ENCODE results near the gene MPZ.

MPZ gene

GRCh38 chr1:161267321-161267720, 42.4 kb downstream of the MPZ start:
- Histone ChIP-seq H3K4me1 (ENCODE audit: control insufficient read depth in 5 of 5, insufficient read depth in 5 of 5, low read length in 5 of 5) (no peaks in the 10 kb centered on the region), H3K4me3 (ENCODE audit: low read depth in 1 of 5, low read length in 5 of 5) (no peak overlapping the region), H3K27me3 (ENCODE audit: control insufficient read depth in 5 of 5, insufficient read depth in 4 of 5, low read length in 5 of 5) (peaks cover 0 to 6% (median 4%) of the 10 kb centered on the region in 5 donors), H3K9ac (ENCODE audit: low read length in 5 of 5) (no peak overlapping the region), H3K9me3 (ENCODE audit: control insufficient read depth in 5 of 5, low read length in 5 of 5) (no peaks in the 10 kb centered on the region), H3K36me3 (ENCODE audit: control insufficient read depth in 5 of 5, insufficient read depth in 5 of 5, low read length in 5 of 5) (no peaks in the 10 kb centered on the region), H3K27ac (ENCODE audit: low read depth, low read length) (no peak overlapping the region)

- Histone ChIP-seq H3K27me3 (ENCODE audit: control insufficient read depth in 5 of 5, insufficient read depth in 4 of 5, low read length in 5 of 5) (peaks cover 0 to 7% (median 4%) of the 10 kb centered on the region in 5 donors), H3K36me3 (ENCODE audit: control insufficient read depth in 5 of 5, insufficient read depth in 5 of 5, low read length in 5 of 5) (no peaks in the 10 kb centered on the region), H3K27ac (ENCODE audit: low read depth, low read length) (no peak overlapping the region), H3K9me3 (ENCODE audit: control insufficient read depth in 5 of 5, low read length in 5 of 5) (no peaks in the 10 kb centered on the region), H3K4me1 (ENCODE audit: control insufficient read depth in 5 of 5, insufficient read depth in 5 of 5, low read length in 5 of 5) (peaks cover 0 to under 1% (median 0%) of the 10 kb centered on the region in 5 donors), H3K4me3 (ENCODE audit: low read depth in 1 of 5, low read length in 5 of 5) (no peak overlapping the region), H3K9ac (ENCODE audit: low read length in 5 of 5) (no peak overlapping the region)
Measured at GRCh38 chr1:161266836-161267235, 42.9 kb downstream of the MPZ start.

- Histone ChIP-seq H3K27me3 (ENCODE audit: control insufficient read depth in 5 of 5, insufficient read depth in 4 of 5, low read length in 5 of 5) (peaks cover 0 to 13% (median 4%) of the 10 kb centered on the region in 5 donors), H3K36me3 (ENCODE audit: control insufficient read depth in 5 of 5, insufficient read depth in 5 of 5, low read length in 5 of 5) (no peaks in the 10 kb centered on the region), H3K4me1 (ENCODE audit: control insufficient read depth in 5 of 5, insufficient read depth in 5 of 5, low read length in 5 of 5) (peaks cover 0 to 7% (median 4%) of the 10 kb centered on the region in 5 donors), H3K27ac (ENCODE audit: low read depth, low read length) (no peak overlapping the region), H3K9me3 (ENCODE audit: control insufficient read depth in 5 of 5, low read length in 5 of 5) (no peaks in the 10 kb centered on the region), H3K4me3 (ENCODE audit: low read depth in 1 of 5, low read length in 5 of 5) (no peak overlapping the region), H3K9ac (ENCODE audit: low read length in 5 of 5) (no peak overlapping the region)
Measured at GRCh38 chr1:161266202-161266601, 43.6 kb downstream of the MPZ start.

GRCh38 chr1:161265305-161265704, 44.5 kb downstream of the MPZ start:
- no peaks in the 10 kb centered on the region for H3K36me3 ChIP-seq (ENCODE audit: control insufficient read depth in 5 of 5, insufficient read depth in 5 of 5, low read length in 5 of 5)
- no peak overlapping the region for H3K27ac ChIP-seq (ENCODE audit: low read depth, low read length)
- H3K4me3 ChIP-seq (ENCODE audit: low read depth in 1 of 5, low read length in 5 of 5) = no peak overlapping the region
- no peak overlapping the region for H3K9ac ChIP-seq (ENCODE audit: low read length in 5 of 5)
- H3K27me3 ChIP-seq (ENCODE audit: control insufficient read depth in 5 of 5, insufficient read depth in 4 of 5, low read length in 5 of 5) = peaks cover 0 to 21% (median 4%) of the 10 kb centered on the region in 5 donors
- H3K9me3 ChIP-seq (ENCODE audit: control insufficient read depth in 5 of 5, low read length in 5 of 5) = no peaks in the 10 kb centered on the region
- peaks cover 0 to 15% (median 12%) of the 10 kb centered on the region in 5 donors for H3K4me1 ChIP-seq (ENCODE audit: control insufficient read depth in 5 of 5, insufficient read depth in 5 of 5, low read length in 5 of 5)

- H3K9me3 ChIP-seq (ENCODE audit: control insufficient read depth in 5 of 5, low read length in 5 of 5) = peaks cover 3 to 13% (median 12%) of the 10 kb centered on the region in 5 donors
- no peak overlapping the region for H3K4me3 ChIP-seq (ENCODE audit: low read depth in 1 of 5, low read length in 5 of 5)
- H3K9ac ChIP-seq (ENCODE audit: low read length in 5 of 5) = no peak overlapping the region
- no peaks in the 10 kb centered on the region for H3K36me3 ChIP-seq (ENCODE audit: control insufficient read depth in 5 of 5, insufficient read depth in 5 of 5, low read length in 5 of 5)
- H3K27ac ChIP-seq (ENCODE audit: low read depth, low read length) = no peak overlapping the region
- peaks cover 0 to 29% (median 24%) of the 10 kb centered on the region in 5 donors for H3K4me1 ChIP-seq (ENCODE audit: control insufficient read depth in 5 of 5, insufficient read depth in 5 of 5, low read length in 5 of 5)
- peaks cover 13 to 42% (median 23%) of the 10 kb centered on the region in 5 donors for H3K27me3 ChIP-seq (ENCODE audit: control insufficient read depth in 5 of 5, insufficient read depth in 4 of 5, low read length in 5 of 5)
Measured at GRCh38 chr1:161261261-161262235, 48.2 kb downstream of the MPZ start.

- Histone ChIP-seq H3K9me3 (ENCODE audit: control insufficient read depth in 5 of 5, low read length in 5 of 5) (peaks cover 3 to 14% (median 13%) of the 10 kb centered on the region in 5 donors), H3K4me3 (ENCODE audit: low read depth in 1 of 5, low read length in 5 of 5) (no peak overlapping the region)
Measured at GRCh38 chr1:161260376-161261260, 49.1 kb downstream of the MPZ start.

GRCh38 chr1:161259765-161260164, 50.0 kb downstream of the MPZ start:
- Histone ChIP-seq H3K27me3 (ENCODE audit: control insufficient read depth in 5 of 5, insufficient read depth in 4 of 5, low read length in 5 of 5) (peaks cover 13 to 36% (median 20%) of the 10 kb centered on the region in 5 donors), H3K4me3 (ENCODE audit: low read depth in 1 of 5, low read length in 5 of 5) (no peak overlapping the region), H3K9ac (ENCODE audit: low read length in 5 of 5) (no peak overlapping the region), H3K9me3 (ENCODE audit: control insufficient read depth in 5 of 5, low read length in 5 of 5) (peaks cover 3 to 14% (median 13%) of the 10 kb centered on the region in 5 donors), H3K4me1 (ENCODE audit: control insufficient read depth in 5 of 5, insufficient read depth in 5 of 5, low read length in 5 of 5) (peaks cover 0 to 37% (median 28%) of the 10 kb centered on the region in 5 donors), H3K36me3 (ENCODE audit: control insufficient read depth in 5 of 5, insufficient read depth in 5 of 5, low read length in 5 of 5) (no peaks in the 10 kb centered on the region), H3K27ac (ENCODE audit: low read depth, low read length) (no peak overlapping the region)

More at GRCh38 chr1:161260376-161261260, 49.1 kb downstream of the MPZ start:
- Histone ChIP-seq H3K9ac (ENCODE audit: low read length in 5 of 5) (no peak overlapping the region), H3K27ac (ENCODE audit: low read depth, low read length) (no peak overlapping the region), H3K36me3 (ENCODE audit: control insufficient read depth in 5 of 5, insufficient read depth in 5 of 5, low read length in 5 of 5) (no peaks in the 10 kb centered on the region), H3K4me1 (ENCODE audit: control insufficient read depth in 5 of 5, insufficient read depth in 5 of 5, low read length in 5 of 5) (peaks cover 0 to 30% (median 24%) of the 10 kb centered on the region in 5 donors), H3K27me3 (ENCODE audit: control insufficient read depth in 5 of 5, insufficient read depth in 4 of 5, low read length in 5 of 5) (peaks cover 13 to 38% (median 23%) of the 10 kb centered on the region in 5 donors)

GRCh38 chr1:161259345-161259702, 50.4 kb downstream of the MPZ start:
- H3K36me3 ChIP-seq (ENCODE audit: control insufficient read depth in 5 of 5, insufficient read depth in 5 of 5, low read length in 5 of 5) = no peaks in the 10 kb centered on the region
- H3K9ac ChIP-seq (ENCODE audit: low read length in 5 of 5) = no peak overlapping the region
- H3K4me3 ChIP-seq (ENCODE audit: low read depth in 1 of 5, low read length in 5 of 5) = no peak overlapping the region
- H3K9me3 ChIP-seq (ENCODE audit: control insufficient read depth in 5 of 5, low read length in 5 of 5) = peaks cover 3 to 14% (median 13%) of the 10 kb centered on the region in 5 donors
- H3K27ac ChIP-seq (ENCODE audit: low read depth, low read length) = no peak overlapping the region
- H3K4me1 ChIP-seq (ENCODE audit: control insufficient read depth in 5 of 5, insufficient read depth in 5 of 5, low read length in 5 of 5) = peaks cover 0 to 37% (median 28%) of the 10 kb centered on the region in 5 donors
- peaks cover 13 to 36% (median 19%) of the 10 kb centered on the region in 5 donors for H3K27me3 ChIP-seq (ENCODE audit: control insufficient read depth in 5 of 5, insufficient read depth in 4 of 5, low read length in 5 of 5)

- peaks cover 0 to 37% (median 28%) of the 10 kb centered on the region in 5 donors for H3K4me1 ChIP-seq (ENCODE audit: control insufficient read depth in 5 of 5, insufficient read depth in 5 of 5, low read length in 5 of 5)
Measured at GRCh38 chr1:161258439-161259344, 51.1 kb downstream of the MPZ start, which contains the start of gene PCP4L1. TSS of gene PCP4L1 (plus strand) at chr1:161258745. CDS start at chr1:161258975, 230 bp downstream.

More at GRCh38 chr1:161258439-161259344, 51.1 kb downstream of the MPZ start, which contains the start of gene PCP4L1:
- Histone ChIP-seq H3K36me3 (ENCODE audit: control insufficient read depth in 5 of 5, insufficient read depth in 5 of 5, low read length in 5 of 5) (no peaks in the 10 kb centered on the region), H3K9me3 (ENCODE audit: control insufficient read depth in 5 of 5, low read length in 5 of 5) (peaks cover 3 to 14% (median 13%) of the 10 kb centered on the region in 5 donors), H3K4me3 (ENCODE audit: low read depth in 1 of 5, low read length in 5 of 5) (peak within 1 kb of the TSS; percentile 7 to 61 (median 36)), H3K27ac (ENCODE audit: low read depth, low read length) (no peak within 1 kb of the TSS), H3K9ac (ENCODE audit: low read length in 5 of 5) (no peak within 1 kb of the TSS), H3K27me3 (ENCODE audit: control insufficient read depth in 5 of 5, insufficient read depth in 4 of 5, low read length in 5 of 5) (peaks cover 13 to 36% (median 19%) of the 10 kb centered on the region in 5 donors)

All from subcutaneous abdominal adipose tissue (tissue), 5 donors.